ENCODE measurements around the gene SMYD1.

DNA sequence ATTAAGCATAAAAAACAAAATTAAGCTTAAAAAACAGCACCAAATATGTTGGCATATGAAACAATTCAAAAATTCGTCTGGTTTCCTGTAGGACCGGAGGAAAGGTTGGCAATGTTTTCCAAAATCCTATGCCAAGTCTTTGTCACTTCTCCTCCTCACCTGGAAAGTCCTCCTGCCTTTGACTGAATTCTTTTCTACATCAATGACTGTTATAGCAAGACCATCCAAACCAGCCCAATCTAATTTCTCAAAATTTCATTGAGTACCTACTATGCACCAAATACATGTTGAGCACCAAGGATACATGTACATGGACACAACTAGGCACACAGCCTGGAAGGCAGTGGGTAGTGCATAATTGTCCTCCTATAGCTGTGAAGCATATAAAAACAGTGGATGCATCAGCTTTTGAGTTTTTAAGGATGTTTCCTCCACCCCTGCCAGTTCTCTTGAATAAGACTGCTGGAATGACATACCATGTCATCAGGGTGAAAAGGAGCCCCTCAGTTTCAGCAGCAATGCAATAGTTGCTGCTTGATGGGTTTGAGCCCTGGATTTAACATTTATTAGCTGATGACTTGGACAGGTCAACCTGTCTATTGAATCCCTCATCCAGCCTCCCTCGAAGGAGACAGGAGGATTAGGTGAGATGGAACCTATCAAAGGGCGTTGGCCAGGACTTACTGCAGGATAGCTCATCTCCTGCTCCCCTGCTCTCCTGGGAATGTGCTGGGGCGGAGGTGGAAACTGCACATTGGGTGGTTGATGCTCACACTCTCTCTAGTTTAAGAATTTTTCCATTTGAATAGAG, 55.7 kb downstream of the SMYD1 start:
- TF ChIP-seq, protein P1, sequence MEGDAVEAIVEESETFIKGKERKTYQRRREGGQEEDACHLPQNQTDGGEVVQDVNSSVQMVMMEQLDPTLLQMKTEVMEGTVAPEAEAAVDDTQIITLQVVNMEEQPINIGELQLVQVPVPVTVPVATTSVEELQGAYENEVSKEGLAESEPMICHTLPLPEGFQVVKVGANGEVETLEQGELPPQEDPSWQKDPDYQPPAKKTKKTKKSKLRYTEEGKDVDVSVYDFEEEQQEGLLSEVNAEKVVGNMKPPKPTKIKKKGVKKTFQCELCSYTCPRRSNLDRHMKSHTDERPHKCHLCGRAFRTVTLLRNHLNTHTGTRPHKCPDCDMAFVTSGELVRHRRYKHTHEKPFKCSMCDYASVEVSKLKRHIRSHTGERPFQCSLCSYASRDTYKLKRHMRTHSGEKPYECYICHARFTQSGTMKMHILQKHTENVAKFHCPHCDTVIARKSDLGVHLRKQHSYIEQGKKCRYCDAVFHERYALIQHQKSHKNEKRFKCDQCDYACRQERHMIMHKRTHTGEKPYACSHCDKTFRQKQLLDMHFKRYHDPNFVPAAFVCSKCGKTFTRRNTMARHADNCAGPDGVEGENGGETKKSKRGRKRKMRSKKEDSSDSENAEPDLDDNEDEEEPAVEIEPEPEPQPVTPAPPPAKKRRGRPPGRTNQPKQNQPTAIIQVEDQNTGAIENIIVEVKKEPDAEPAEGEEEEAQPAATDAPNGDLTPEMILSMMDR (IDR thresholded peaks at IDR 0.05): no peak
- TF ChIP-seq POLR2A (IDR thresholded peaks at IDR 0.05): no peak

Measured in uterus (tissue), 2 donors.